NCI-H82 treated with DMSO at 0.1 percent for 48 hours (cell line): ENCODE results near the gene TMPRSS7.
"Not testable (repeated sequence)": the region's sequence is repeated elsewhere in the genome, so short reads cannot be mapped to it uniquely, and the experiment has no call there.

Source experiments
- DNase-seq: peaks from one replicate; lab custom pipeline; 2025; ENCODE audit not compliant: unreplicated experiment; lab: John Stamatoyannopoulos, UW

The TMPRSS7 gene

GRCh38 chr3:112056451-112056929 lies 22.0 kb downstream of the TMPRSS7 start:
- no peak for DNase-seq

DNA sequence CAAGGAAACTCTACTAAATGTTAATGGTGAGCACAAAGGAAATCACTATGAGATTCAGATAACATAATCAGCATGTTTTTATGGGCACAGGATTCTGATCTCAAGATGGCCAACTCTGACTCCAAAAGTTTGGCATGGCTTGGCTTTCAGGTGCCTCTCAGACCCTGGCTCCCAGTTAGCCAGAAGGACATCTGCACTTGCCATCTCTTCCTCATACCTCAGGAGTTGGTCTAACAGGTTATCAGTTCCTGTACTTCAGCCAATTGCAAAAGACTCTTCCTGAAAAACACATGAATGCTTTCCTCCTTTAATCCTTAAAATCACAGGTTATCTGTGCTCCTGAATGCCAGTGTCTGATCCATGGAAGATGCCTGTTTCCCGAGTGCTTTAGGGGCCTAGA lies 25.0 kb downstream of the TMPRSS7 start:
- no peak for DNase-seq

- DNase-seq, result no peak
Measured at GRCh38 chr3:112061152-112061551, 26.6 kb downstream of the TMPRSS7 start.

GRCh38 chr3:112072387-112073060 lies 38.0 kb downstream of the TMPRSS7 start:
- DNase-seq, result not testable (repeated sequence)

GRCh38 chr3:112074006-112074405 lies 39.5 kb downstream of the TMPRSS7 start:
- no peak for DNase-seq

- peak; percentile 64 for DNase-seq
Measured at GRCh38 chr3:112074616-112075497, 40.3 kb downstream of the TMPRSS7 start.

DNA sequence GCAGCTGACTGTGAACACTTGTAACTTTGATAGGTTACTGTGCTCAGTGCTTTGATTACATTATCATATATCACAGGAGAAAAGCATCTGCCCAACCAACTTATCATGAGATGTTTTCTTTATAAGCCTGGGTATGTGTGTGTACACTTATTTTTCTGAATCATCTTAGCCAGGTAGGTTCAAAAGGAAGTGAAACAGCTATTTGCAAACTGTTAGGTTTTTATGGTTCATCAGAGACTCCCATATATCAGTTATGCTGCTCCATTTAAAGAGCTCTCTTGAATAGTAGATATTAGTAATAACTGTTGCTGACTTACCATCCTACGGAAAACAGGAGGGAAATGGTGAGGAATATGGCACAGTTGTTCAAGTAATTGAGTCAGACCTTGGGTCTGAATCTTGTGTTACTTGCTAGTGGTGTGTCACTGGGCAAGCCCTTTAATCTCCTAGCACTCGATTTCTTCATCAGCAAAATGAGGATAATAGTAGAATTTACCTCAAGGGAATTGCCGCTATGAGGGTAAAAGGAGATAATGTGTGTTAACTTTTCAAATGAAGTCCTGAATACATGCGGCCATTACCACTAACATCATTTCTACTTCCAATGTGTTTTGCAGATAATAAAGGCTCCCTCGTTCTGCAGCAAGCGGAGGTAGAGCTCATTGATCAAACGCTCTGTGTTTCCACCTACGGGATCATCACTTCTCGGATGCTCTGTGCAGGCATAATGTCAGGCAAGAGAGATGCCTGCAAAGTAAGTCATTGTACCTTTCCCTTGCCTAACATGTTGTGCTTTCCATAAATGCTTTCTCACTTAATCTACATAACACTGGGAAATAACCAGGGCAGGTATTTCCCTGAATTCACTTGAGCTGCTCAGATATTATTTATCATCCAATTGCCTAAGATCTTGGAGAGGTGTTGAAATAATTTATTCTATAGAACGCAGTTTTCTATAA lies 43.9 kb downstream of the TMPRSS7 start:
- no peak for DNase-seq

DNA sequence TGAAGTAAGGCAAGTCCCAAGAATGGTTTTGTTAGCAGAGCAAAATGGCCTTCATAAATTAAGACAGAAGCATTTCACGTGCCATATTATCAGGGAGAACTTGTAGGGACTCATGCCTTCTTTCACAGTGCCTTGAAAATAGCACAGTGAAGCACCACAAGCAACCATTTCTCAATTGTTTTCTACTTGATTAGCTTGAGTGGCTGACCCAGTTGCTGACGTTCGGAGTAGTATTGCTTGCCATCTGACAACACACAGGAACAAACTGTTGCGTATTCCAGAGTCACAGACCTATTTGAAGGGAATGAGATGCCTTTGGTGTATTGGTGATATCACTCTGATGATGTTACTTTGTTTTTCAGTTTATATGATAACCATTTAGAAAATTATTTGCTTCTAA lies 48.7 kb downstream of the TMPRSS7 start:
- DNase-seq, result no peak

DNA sequence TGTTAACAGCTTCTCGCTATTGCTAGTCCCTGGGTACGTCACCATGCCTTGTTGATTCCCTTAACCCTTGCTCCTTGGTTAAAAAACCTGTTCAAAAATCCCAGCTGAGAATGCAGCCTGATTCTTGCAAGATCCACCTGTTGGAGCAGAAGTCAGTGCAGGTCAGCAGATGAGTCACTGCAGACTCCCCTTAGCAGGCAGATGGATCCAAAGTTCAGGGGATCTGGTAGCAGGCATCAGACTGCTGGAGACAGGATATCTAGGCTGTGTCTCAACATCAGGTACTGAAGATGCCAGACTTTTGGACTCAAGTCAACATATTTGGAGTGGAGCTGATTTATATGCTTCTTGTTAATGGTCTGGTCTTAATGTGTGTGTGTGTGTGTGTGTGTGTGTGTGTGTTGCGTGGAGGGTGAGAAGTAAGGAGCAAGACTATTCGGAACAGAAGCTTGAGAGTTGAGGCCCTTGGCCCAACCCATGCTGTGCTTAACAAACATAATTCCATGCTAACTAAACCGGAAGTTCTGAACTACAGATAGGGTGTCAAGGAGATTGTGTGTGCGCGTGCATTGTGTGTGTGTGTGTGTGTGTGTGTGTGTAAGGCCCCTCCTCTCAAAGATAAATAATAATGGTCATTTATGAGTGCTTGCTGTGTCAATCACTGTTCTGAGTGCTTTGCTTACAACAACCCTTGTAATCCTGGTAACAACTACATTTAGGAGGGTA lies 50.6 kb downstream of the TMPRSS7 start:
- no peak for DNase-seq

DNA sequence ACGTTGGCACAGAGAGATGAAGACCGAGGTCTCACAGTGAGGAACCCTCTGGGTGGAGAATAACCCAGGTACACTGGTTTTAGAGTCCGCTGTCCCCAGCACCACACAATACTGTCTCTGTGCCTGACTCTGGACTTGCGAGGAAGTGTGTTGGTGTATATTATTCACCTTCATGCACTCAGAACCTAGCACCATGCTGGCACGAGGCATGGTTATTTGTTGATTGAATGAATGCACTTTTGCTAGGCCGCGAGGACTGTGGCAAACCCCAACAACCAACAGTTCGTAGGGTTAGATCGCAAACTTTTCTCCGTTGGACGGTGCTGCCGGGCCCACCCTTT lies 51.2 kb downstream of the TMPRSS7 start:
- no peak for DNase-seq

- DNase-seq, result peak; percentile 59
Measured at GRCh38 chr3:112086076-112086854, 51.7 kb downstream of the TMPRSS7 start, which contains the start of gene C3orf52. TSS of gene C3orf52 (plus strand) at chr3:112086389. CDS start at chr3:112086408, 19 bp downstream.

DNA sequence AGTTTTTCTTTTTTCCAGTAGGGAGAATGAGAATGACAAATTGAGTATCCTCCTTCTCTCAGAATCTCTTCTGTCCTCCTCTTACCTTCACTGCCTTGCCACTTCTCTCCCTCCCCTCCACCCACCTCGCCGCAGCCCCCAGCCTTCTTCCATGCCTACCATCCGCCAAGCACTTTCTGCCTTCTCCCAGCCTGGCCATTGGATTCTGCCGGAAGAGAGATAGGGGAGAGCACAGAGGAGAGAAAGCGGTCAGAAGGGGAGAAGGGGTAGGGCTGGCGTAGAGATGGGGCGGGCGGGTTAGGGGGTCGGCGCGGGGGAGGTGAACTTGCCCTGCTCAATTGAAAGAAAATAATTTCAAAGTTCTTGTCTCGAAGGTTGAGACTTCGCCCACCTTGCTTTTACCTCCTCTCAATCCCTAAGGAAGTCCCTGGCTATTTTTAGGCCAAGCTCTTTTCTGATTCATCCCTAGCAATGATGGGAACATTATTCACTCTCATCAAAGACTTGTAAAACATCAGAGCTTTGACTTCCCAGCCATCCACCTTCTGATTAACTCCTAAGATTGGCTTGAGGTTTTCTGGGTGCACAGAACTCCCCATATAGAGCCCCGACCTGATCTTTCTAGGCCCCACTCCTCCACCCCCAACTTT lies 52.5 kb downstream of the TMPRSS7 start:
- DNase-seq, result no peak

DNA sequence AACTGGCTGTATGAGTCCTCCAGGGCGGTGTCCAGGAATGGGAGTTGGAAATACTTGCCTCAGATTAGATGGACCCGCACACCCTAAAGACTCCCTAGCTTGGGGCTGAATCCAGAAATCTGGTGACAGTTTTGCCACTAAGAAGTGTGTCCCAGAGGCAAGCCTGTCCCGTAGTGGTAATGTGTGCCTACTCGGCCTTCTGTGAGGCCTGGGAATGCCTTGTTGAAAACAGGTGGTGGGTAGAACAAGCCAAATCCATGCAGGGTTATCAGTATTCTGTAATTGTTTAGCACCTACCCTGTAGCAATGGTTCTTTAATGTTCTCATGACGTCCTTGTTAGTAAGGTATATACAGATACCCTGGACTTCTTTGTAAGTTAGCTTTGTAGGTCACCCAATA lies 53.2 kb downstream of the TMPRSS7 start:
- no peak for DNase-seq

DNA sequence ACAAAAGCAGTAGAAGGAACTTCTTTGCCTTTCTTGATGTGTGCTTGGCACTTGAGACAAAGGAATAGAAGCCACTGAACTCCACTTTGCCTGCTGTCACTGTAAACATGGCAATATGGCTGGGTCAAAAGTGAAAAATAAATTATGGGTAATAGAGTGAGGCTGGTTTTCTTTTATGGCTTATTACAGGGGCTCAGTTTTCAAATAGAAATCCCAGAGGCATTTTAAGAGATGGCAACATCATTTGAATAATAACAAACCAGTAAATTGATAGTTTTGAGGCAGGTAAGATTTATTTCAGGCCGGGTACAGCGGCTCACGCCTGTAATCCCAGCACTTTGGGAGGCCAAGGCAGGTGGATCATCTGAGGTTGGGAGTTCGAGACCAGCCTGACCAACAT lies 54.4 kb downstream of the TMPRSS7 start:
- no peak for DNase-seq

DNA sequence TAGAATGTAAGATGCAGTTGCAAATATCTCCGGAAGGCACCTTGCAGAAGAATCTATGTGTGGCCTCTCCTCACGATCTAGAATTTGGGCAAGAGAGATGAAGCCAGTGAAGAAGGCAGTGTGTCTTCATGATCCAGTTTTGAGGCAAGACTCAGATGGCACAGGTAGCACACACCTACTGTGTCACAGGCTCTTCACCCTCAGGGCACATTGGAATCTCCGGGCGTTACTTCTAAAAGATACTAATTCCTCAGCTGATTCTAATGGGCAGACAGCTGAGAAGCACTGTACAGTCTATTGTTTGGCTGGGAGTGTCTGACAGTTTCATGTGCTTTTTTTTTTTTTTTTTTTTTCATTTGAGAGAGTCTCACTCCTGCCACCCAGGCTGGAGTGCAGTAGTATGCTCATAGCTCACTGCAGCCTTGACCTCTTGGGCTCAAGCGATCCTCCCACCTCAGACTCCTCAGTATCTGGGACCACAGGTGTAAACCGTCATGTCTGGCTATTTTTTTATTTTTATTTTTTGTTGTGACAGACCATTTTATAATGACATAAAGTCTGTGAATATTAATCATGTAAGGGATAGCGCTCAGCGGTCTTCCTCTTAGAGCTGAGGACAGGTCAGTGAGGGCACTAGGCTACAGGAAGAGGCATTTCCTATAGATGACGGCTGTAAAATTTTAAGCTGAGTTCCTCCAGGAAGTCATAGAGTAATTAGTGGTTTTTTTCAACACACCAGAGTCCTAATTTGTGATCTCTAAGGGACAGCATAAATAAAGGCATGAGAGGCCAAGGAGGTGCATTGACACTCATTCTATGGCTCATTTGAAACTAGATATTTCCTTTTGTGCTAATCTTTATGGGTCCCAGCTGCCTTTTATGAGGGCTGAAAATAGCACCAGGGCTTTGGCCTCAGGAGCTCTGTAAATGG lies 55.7 kb downstream of the TMPRSS7 start:
- DNase-seq, result no peak

DNA sequence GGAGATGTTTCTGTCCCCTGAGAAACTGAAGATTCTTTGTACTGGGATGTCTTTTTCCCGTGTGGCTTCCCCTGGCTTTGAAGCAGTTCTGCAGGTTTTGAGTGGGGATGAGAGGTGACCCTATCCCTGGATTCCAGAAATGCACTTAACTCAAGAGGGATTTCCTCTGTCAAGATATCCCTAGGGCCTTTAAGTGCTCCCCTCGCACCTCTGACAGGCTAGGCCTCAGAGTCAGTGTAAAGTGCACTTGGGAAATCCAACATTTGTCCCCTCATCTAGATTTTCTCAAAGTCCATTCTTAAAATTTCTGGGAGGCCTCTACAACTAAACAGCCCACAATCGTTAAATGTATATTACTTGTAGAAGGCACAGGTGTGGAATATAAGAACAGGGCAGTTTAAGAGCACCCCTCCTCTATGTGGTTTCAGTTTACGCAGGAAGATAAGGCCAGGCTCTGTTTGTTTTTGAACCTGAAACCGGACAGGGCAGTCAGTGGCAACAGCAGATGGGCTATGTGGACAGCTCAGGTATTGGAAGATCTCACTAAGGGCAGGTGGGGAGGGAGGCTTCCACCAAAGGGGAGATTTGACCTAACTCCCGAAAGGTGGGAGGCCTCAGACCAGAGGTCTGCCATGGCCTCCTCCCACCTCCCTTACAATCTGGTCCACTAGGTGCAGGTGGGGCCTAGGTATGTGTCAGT lies 56.5 kb downstream of the TMPRSS7 start:
- no peak for DNase-seq

DNA sequence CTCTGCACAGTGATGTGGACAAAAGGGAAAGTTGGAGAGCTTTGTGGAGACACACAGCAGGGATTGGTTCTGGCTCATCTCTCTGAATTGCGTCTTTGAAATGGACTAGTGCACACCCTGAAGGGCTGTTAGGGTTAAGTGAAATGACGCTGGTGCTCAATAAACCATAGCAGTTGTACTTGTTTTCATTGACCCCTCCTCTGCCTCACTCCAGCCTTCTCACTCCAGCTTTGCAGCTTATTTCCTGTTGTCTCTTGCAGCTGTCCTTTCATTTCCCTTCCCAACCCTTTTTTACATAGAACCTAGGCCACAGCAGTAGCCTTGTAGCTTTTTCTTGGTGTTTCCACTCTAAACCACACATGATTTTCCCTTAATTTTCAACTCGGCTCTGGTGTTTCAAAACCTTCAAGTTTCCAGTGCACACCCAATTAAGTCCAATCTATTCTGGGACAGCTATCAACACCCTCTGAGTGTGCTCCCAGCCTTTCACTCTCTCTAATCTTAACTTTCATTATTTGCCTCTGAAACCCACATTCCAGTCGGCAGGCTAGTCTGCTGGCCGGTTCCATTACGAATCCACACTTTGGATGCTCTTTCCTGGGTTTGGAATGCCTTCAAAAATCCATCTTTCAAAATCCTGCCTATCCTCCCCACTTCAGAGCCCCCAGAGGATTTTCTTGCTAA lies 58.1 kb downstream of the TMPRSS7 start:
- no peak for DNase-seq
